ENCODE measurements around the gene CDC20B. TPM values are rescaled to one million over a fixed set of nuclear protein-coding genes. Genes with fewer than 3 reads are reported as not detected.

The CDC20B gene
- total and polyA plus RNA-seq, 2 of the 8 experiments (the other 6 are each of a cell fraction or from before 2014, with no cell fraction given): 0.06 TPM; not detected in 1

DNA sequence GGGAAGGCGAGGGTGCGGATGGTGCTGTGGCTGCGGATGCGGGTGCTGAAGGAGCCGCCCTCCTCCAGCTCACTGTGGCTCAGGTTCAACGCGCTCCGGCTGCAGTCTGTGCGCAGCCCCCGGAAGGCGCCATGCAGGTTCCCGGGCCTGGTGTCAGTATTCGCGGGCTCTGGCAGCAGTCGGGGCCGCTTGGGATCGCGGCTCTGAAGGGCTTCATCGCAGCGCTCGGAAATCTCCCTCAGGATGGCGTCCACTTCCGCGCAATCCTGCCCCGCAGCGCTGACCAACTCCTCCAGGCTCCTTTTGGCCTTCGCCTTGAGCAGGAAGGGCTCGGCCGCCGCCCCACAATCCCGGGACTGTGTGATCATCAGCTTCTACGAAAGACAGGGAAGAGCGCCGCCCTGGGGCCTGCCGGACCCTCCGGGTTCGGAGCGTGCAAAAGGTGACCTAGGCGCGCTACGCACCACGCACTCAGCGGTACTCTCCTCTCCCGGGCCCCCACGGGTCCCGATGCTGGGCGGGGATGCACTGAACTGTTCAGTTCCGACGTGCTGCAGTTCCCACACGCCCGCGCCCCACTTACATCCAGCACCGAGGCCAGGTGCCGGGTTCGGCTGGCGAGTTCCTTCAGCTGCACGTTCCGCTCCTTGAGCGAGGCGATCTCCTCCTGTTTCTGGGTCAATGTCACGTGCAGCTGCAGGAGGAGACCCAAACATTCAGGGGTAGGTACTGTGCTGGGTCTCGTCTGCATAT, 47.6 kb upstream of the CDC20B start (continued):
- TF ChIP-seq POU5F1 (IDR thresholded peaks at IDR 0.05; ENCODE audit: low read depth, low read length): no peak
- TF ChIP-seq SRF (IDR thresholded peaks at IDR 0.05; ENCODE audit: low read depth, low read length): no peak
- no peak for TF ChIP-seq SIN3A (conservative IDR thresholded peaks at IDR 0.05 in 1 of 2, IDR thresholded peaks at IDR 0.05 in 1 of 2; ENCODE audit: low read depth in 1 of 2, low read length in 2 of 2)
- TF ChIP-seq, protein P1, sequence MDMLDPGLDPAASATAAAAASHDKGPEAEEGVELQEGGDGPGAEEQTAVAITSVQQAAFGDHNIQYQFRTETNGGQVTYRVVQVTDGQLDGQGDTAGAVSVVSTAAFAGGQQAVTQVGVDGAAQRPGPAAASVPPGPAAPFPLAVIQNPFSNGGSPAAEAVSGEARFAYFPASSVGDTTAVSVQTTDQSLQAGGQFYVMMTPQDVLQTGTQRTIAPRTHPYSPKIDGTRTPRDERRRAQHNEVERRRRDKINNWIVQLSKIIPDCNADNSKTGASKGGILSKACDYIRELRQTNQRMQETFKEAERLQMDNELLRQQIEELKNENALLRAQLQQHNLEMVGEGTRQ (IDR thresholded peaks at IDR 0.05; ENCODE audit: low read length): peak; percentile 58
- TF ChIP-seq KDM5A (IDR thresholded peaks at IDR 0.05; ENCODE audit: low read length): no peak
- no peak for TF ChIP-seq TAF1 (IDR thresholded peaks at IDR 0.05; ENCODE audit: low read depth, low read length)
- TF ChIP-seq BACH1 (IDR thresholded peaks at IDR 0.05; ENCODE audit: low read length): no peak
- TF ChIP-seq, protein P2, sequence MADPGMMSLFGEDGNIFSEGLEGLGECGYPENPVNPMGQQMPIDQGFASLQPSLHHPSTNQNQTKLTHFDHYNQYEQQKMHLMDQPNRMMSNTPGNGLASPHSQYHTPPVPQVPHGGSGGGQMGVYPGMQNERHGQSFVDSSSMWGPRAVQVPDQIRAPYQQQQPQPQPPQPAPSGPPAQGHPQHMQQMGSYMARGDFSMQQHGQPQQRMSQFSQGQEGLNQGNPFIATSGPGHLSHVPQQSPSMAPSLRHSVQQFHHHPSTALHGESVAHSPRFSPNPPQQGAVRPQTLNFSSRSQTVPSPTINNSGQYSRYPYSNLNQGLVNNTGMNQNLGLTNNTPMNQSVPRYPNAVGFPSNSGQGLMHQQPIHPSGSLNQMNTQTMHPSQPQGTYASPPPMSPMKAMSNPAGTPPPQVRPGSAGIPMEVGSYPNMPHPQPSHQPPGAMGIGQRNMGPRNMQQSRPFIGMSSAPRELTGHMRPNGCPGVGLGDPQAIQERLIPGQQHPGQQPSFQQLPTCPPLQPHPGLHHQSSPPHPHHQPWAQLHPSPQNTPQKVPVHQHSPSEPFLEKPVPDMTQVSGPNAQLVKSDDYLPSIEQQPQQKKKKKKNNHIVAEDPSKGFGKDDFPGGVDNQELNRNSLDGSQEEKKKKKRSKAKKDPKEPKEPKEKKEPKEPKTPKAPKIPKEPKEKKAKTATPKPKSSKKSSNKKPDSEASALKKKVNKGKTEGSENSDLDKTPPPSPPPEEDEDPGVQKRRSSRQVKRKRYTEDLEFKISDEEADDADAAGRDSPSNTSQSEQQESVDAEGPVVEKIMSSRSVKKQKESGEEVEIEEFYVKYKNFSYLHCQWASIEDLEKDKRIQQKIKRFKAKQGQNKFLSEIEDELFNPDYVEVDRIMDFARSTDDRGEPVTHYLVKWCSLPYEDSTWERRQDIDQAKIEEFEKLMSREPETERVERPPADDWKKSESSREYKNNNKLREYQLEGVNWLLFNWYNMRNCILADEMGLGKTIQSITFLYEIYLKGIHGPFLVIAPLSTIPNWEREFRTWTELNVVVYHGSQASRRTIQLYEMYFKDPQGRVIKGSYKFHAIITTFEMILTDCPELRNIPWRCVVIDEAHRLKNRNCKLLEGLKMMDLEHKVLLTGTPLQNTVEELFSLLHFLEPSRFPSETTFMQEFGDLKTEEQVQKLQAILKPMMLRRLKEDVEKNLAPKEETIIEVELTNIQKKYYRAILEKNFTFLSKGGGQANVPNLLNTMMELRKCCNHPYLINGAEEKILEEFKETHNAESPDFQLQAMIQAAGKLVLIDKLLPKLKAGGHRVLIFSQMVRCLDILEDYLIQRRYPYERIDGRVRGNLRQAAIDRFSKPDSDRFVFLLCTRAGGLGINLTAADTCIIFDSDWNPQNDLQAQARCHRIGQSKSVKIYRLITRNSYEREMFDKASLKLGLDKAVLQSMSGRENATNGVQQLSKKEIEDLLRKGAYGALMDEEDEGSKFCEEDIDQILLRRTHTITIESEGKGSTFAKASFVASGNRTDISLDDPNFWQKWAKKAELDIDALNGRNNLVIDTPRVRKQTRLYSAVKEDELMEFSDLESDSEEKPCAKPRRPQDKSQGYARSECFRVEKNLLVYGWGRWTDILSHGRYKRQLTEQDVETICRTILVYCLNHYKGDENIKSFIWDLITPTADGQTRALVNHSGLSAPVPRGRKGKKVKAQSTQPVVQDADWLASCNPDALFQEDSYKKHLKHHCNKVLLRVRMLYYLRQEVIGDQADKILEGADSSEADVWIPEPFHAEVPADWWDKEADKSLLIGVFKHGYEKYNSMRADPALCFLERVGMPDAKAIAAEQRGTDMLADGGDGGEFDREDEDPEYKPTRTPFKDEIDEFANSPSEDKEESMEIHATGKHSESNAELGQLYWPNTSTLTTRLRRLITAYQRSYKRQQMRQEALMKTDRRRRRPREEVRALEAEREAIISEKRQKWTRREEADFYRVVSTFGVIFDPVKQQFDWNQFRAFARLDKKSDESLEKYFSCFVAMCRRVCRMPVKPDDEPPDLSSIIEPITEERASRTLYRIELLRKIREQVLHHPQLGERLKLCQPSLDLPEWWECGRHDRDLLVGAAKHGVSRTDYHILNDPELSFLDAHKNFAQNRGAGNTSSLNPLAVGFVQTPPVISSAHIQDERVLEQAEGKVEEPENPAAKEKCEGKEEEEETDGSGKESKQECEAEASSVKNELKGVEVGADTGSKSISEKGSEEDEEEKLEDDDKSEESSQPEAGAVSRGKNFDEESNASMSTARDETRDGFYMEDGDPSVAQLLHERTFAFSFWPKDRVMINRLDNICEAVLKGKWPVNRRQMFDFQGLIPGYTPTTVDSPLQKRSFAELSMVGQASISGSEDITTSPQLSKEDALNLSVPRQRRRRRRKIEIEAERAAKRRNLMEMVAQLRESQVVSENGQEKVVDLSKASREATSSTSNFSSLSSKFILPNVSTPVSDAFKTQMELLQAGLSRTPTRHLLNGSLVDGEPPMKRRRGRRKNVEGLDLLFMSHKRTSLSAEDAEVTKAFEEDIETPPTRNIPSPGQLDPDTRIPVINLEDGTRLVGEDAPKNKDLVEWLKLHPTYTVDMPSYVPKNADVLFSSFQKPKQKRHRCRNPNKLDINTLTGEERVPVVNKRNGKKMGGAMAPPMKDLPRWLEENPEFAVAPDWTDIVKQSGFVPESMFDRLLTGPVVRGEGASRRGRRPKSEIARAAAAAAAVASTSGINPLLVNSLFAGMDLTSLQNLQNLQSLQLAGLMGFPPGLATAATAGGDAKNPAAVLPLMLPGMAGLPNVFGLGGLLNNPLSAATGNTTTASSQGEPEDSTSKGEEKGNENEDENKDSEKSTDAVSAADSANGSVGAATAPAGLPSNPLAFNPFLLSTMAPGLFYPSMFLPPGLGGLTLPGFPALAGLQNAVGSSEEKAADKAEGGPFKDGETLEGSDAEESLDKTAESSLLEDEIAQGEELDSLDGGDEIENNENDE (IDR thresholded peaks at IDR 0.05; ENCODE audit: insufficient replicate concordance, low read length): no peak
- TF ChIP-seq CHD2 (IDR thresholded peaks at IDR 0.05; ENCODE audit: low read length): no peak

All from H1 (cell line).